ENCODE results near the gene PAPPA2. TPM values are rescaled to one million over a fixed set of nuclear protein-coding genes. Genes with fewer than 3 reads are reported as not detected.

PAPPA2 gene
- polyA plus RNA-seq, 1 experiment, result 0.97 TPM

DNA sequence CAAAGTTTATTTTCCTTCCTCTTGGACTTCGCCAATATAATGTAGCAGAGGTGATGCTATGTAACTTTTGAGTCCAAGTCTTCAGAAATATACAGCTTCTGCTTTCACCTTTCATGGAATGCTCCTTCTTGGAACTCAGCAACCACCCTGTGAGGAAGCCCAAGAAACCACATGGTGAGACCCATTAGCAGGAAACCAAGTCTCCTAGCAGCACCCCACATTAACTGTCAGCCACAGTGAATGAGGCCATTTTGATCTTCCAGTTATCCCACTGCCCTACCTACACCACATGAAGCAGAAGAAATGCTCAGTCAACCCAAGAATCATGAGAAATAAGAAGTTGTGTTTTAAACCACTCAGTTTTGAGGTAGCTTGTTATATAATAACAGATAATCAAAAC lies 58.2 kb downstream of the PAPPA2 start:
- Histone ChIP-seq H3K36me3 (ENCODE audit: control insufficient read depth, insufficient read depth, low read length) (no peaks in the 10 kb centered on the region), H3K27me3 (ENCODE audit: control insufficient read depth, insufficient read depth, low read length) (no peaks in the 10 kb centered on the region), H3K4me3 (ENCODE audit: low read depth, low read length) (no peak overlapping the region)
- DNase-seq (ENCODE audit: low read depth), result no peak
- TF ChIP-seq, protein P1, sequence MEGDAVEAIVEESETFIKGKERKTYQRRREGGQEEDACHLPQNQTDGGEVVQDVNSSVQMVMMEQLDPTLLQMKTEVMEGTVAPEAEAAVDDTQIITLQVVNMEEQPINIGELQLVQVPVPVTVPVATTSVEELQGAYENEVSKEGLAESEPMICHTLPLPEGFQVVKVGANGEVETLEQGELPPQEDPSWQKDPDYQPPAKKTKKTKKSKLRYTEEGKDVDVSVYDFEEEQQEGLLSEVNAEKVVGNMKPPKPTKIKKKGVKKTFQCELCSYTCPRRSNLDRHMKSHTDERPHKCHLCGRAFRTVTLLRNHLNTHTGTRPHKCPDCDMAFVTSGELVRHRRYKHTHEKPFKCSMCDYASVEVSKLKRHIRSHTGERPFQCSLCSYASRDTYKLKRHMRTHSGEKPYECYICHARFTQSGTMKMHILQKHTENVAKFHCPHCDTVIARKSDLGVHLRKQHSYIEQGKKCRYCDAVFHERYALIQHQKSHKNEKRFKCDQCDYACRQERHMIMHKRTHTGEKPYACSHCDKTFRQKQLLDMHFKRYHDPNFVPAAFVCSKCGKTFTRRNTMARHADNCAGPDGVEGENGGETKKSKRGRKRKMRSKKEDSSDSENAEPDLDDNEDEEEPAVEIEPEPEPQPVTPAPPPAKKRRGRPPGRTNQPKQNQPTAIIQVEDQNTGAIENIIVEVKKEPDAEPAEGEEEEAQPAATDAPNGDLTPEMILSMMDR (IDR thresholded peaks at IDR 0.05; ENCODE audit: insufficient read depth, low read depth, low read length), result no peak
- ChIA-PET POLR2A (no interaction called here), CTCF (no interaction called here)

DNA sequence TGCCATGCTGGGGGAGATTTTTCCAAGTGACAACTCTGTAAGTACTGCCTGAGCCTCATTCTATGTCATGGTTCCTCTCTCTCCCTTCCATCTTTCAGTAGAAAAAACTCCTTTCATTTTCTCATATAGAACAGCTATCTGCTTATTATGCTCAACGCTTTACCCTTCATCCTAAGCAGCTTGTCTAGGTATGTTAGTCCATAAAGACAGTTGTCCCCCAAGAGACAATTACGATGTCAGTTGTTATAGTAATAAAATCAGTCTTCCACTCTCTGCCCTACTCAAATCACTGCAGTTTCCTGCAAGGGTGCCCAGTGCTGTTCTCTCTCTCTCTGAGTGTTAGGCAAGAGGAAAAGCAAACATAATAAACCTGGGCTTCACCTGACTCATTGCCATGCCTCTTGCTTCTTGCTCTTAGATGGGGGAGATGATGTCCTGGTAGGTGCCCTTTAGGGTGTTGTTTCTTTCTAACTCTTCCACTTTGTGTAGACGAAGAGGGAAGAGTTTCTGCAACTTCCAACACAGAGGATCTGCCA lies 59.4 kb downstream of the PAPPA2 start:
- no peak for DNase-seq (ENCODE audit: low read depth)
- CTCF ChIA-PET, result no interaction called here
- H3K4me3 ChIP-seq (ENCODE audit: low read depth, low read length), result no peak overlapping the region
- POLR2A ChIA-PET, result no interaction called here
- H3K27me3 ChIP-seq (ENCODE audit: control insufficient read depth, insufficient read depth, low read length), result no peaks in the 10 kb centered on the region
- no peaks in the 10 kb centered on the region for H3K36me3 ChIP-seq (ENCODE audit: control insufficient read depth, insufficient read depth, low read length)
- TF ChIP-seq, protein P1 (IDR thresholded peaks at IDR 0.05; ENCODE audit: insufficient read depth, low read depth, low read length), result no peak

DNA sequence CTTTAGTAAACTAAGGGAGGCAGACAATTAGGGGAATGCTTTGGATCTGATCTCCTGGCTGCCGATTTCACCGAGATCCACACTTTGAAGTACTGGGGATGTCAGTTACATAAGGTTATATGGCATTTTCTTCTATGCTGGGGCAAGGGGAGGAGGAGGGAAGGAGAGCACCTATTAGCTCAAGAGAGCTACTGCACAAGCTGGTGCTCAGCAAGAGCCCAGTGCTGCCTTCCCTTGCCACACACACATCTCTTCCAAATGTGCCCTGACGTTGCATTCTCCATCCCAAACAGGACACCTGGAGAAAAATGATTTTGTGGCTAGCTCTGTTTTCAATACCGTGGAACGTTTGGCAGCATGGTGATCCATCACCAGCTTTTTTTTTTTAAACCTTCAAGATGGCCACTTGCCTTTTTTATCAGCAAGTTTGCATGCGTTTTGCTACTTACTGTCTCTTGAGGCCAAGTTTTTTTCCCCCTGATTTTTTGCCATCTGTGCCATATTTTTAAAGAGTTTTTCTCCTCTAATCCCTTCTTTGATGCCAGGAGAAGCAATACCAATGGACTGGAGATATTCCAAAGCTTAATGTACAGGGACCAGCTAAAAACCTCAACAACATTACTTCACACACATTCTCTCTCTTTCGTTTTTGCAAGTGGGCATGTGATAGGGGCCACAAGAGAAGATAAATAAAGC lies 66.6 kb downstream of the PAPPA2 start:
- POLR2A ChIA-PET, result no interaction called here
- no peak for DNase-seq (ENCODE audit: low read depth)

DNA sequence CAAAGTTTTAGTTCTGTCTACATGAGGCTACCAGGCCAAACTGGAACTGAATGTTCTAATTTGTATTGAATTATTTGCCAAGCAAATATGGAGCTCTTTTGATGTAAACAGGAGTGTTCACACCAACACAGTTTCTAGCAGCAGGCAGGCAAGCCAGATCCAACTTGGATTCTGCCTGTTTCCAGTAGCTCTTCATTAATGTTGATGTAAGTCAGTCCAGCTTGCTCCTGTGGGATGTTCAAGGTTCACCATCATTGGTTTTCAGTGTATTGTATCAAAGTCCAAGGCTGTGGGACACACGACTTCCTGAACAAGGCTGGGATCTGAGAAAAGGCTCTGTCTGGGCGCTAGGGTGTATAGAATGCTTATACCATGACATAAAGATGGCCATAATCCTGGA lies 68.1 kb downstream of the PAPPA2 start:
- TF ChIP-seq, protein P1 (IDR thresholded peaks at IDR 0.05; ENCODE audit: insufficient read depth, low read depth, low read length), result no peak
- H3K36me3 ChIP-seq (ENCODE audit: control insufficient read depth, insufficient read depth, low read length), result no peaks in the 10 kb centered on the region
- DNase-seq (ENCODE audit: low read depth), result no peak
- CTCF ChIA-PET, result no interaction called here
- no peaks in the 10 kb centered on the region for H3K27me3 ChIP-seq (ENCODE audit: control insufficient read depth, insufficient read depth, low read length)
- H3K4me3 ChIP-seq (ENCODE audit: low read depth, low read length), result no peak overlapping the region
- POLR2A ChIA-PET, result no interaction called here

More for the DNA sequence above, 66.6 kb downstream of the PAPPA2 start:
- TF ChIP-seq, protein P1 (IDR thresholded peaks at IDR 0.05; ENCODE audit: insufficient read depth, low read depth, low read length), result no peak
- no peaks in the 10 kb centered on the region for H3K27me3 ChIP-seq (ENCODE audit: control insufficient read depth, insufficient read depth, low read length)
- CTCF ChIA-PET, result interaction anchor here (1.1 kb wide), 1 partner anchor 30 kb away, joined by 3 read pairs; no protein-coding TSS in a partner anchor
- H3K36me3 ChIP-seq (ENCODE audit: control insufficient read depth, insufficient read depth, low read length), result no peaks in the 10 kb centered on the region
- no peak overlapping the region for H3K4me3 ChIP-seq (ENCODE audit: low read depth, low read length)

DNA sequence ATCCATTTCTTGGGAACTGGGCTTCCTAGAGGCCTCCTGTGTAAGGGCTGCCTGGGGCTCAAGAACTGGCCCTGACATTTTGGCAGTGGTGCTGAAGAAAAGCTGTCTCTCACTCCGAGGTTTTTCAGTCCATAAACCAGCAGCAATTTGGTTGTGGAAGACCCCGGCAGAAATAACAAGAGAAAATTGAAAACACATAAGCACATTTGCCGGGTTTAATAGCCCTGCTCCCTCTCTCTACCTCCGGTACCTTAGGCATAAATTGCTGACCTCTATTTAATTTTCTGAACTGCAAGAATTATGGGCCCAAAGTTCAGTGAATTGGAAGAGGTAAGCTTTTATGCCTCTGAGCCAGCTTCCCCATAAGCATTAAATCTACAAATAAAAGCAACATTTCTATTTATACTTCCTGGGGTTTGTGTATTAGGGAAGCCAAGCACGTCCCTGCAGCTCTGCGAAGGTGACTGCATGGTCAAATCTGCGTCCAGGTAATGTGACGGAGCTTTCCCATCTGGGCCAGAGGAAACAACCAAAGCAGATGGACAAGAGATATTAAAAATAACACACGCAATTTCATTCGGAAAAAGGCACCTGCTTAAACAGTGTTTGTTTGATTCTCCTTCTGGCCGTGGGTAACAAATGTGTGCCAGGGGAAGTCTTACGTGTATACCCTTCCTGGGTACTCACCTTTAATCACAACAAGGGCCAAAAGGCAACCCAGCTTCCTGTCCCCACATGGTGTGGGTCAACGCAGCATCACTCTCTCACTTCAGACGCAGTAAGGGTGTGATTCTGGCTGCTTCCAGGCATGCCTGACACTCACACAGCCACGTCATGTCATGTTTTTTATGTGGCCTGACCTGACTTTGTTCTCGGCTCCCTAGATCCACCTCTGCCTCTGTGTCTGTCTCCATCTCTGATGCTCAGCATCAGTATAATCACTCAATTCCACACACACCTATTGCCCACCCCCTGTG lies 69.2 kb downstream of the PAPPA2 start:
- Histone ChIP-seq H3K4me3 (ENCODE audit: low read depth, low read length) (no peak overlapping the region), H3K27me3 (ENCODE audit: control insufficient read depth, insufficient read depth, low read length) (no peaks in the 10 kb centered on the region), H3K36me3 (ENCODE audit: control insufficient read depth, insufficient read depth, low read length) (no peaks in the 10 kb centered on the region)
- TF ChIP-seq, protein P1 (IDR thresholded peaks at IDR 0.05; ENCODE audit: insufficient read depth, low read depth, low read length), result no peak
- no peak for DNase-seq (ENCODE audit: low read depth)
- POLR2A ChIA-PET, result no interaction called here
- CTCF ChIA-PET, result no interaction called here

Measured in BJ (cell line).